ENCODE measurements around the gene DNAH8.

DNA sequence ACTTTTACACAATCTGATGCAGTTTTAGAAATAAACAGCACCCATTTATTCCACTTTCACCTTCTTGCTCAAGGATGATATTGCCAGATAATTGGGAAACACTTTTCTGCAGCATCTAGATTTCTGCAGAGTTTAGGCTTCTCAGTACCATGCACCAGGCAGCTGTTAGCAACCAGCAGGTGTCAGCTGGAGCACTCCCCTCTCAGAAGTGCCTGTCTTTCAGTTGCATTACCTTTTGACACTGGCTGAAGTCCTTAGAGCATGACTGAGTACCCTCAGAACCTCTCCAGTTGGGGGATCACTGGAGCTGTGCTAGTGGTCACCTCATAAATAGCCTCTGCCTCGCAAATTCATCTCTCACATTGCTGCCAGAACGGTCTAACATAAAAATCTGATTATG, 91.2 kb downstream of the DNAH8 start:
- TF ChIP-seq POLR2A (IDR thresholded peaks at IDR 0.05; ENCODE audit: low read length) (no peak), GATA1 (IDR thresholded peaks at IDR 0.05; ENCODE audit: low read depth, low read length) (no peak)
